Measurements from ENCODE around the gene SYNDIG1.

SYNDIG1 gene

GRCh38 chr20:24547967-24548366 lies 78.5 kb downstream of the SYNDIG1 start:
- DNase-seq (ENCODE audit: low read depth): no peak
- H3K4me3 ChIP-seq (ENCODE audit: low read depth, low read length): no peak overlapping the region
- TF ChIP-seq, protein P1, sequence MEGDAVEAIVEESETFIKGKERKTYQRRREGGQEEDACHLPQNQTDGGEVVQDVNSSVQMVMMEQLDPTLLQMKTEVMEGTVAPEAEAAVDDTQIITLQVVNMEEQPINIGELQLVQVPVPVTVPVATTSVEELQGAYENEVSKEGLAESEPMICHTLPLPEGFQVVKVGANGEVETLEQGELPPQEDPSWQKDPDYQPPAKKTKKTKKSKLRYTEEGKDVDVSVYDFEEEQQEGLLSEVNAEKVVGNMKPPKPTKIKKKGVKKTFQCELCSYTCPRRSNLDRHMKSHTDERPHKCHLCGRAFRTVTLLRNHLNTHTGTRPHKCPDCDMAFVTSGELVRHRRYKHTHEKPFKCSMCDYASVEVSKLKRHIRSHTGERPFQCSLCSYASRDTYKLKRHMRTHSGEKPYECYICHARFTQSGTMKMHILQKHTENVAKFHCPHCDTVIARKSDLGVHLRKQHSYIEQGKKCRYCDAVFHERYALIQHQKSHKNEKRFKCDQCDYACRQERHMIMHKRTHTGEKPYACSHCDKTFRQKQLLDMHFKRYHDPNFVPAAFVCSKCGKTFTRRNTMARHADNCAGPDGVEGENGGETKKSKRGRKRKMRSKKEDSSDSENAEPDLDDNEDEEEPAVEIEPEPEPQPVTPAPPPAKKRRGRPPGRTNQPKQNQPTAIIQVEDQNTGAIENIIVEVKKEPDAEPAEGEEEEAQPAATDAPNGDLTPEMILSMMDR (conservative IDR thresholded peaks at IDR 0.05; ENCODE audit: low read depth, low read length): no peak

DNA sequence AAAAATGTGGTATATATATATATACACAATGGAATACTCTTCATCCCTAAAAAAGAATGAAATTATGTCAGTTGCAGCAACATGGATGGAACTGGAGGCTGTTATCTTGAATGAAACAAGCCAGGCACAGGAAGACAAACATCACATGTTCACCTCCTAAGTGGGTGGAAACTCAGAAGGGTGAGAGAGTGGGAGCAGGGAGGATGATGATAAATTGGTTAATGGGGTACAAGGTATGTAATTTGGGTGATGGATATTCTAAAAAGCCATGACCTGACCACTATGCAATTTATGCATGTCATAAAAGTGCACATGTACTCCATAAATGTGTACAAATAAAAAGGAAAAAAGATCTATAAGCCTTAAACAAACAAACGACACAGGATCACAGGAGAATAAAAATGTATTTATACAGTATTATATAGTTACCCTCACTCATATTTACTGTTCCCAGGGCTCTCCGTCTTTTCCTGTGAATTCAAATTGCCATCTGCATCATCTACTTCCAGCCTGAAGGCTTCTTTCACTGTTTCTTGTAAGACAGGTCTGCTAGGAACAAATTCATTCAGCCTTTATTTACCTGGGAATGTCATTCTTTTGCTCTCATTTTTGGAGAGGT lies 89.8 kb downstream of the SYNDIG1 start:
- DNase-seq (ENCODE audit: low read depth): no peak
- no peak overlapping the region for H3K4me3 ChIP-seq (ENCODE audit: low read depth, low read length)
- TF ChIP-seq, protein P1 (conservative IDR thresholded peaks at IDR 0.05; ENCODE audit: low read depth, low read length): no peak

GRCh38 chr20:24560571-24561491 lies 91.4 kb downstream of the SYNDIG1 start:
- H3K4me3 ChIP-seq (ENCODE audit: low read depth, low read length): no peak overlapping the region
- TF ChIP-seq, protein P1 (conservative IDR thresholded peaks at IDR 0.05; ENCODE audit: low read depth, low read length): peak; percentile 16
- peak; percentile 33 for DNase-seq (ENCODE audit: low read depth)

DNA sequence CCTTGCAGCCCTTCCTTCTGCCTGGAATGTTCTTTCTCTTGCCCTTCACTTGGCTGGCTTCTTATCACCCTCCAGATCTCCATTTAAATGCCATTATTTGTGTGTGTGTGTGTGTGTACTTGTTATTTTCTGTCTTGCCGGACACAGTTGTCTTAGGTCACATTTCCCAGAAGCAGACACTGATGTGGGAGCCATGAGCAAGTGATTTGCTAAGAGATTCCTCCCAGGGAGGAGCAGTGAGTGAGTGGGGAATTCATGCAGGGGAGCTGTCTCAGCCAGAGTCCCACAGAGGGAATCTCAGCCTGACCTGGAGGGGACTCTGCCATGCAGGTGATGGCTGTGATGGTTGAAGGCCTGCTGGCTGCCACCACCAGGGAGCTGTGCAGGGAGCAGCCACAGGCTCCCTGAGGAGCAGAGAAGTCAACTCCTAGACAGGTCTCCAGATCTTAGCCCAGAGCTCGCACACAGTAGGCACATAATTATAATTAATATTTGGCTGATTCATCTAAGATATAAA lies 96.5 kb downstream of the SYNDIG1 start:
- no peak for DNase-seq (ENCODE audit: low read depth)
- H3K4me3 ChIP-seq (ENCODE audit: low read depth, low read length): no peak overlapping the region
- TF ChIP-seq, protein P1 (conservative IDR thresholded peaks at IDR 0.05; ENCODE audit: low read depth, low read length): no peak

GRCh38 chr20:24566656-24567055 lies 97.2 kb downstream of the SYNDIG1 start:
- DNase-seq (ENCODE audit: low read depth): no peak
- no peak overlapping the region for H3K4me3 ChIP-seq (ENCODE audit: low read depth, low read length)
- TF ChIP-seq, protein P1 (conservative IDR thresholded peaks at IDR 0.05; ENCODE audit: low read depth, low read length): no peak

DNA sequence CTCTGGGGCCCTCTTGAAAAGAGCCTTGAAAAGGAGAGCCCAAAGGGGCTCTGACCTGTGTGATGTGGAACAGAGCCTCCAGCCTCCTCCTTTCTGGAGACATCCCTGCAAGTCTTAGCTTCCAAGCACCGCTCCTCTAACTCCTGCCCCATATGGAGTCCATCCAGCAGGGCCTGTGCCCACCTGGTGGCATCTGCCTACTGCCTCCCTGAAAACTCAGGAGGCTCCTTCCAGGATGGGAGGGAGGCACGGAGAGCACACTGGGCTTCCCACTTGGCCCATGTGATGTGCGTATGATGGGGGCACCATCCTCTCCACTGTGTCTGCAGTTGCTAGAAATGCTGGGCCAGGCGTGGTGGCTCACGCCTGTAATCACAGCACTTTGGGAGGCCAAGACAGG lies 98.1 kb downstream of the SYNDIG1 start:
- no peak for DNase-seq (ENCODE audit: low read depth)
- TF ChIP-seq, protein P1 (conservative IDR thresholded peaks at IDR 0.05; ENCODE audit: low read depth, low read length): no peak
- no peak overlapping the region for H3K4me3 ChIP-seq (ENCODE audit: low read depth, low read length)

All from choroid plexus epithelial cell (primary cell).